GM23338 (cell line): ENCODE results near the gene VCPKMT. TPM values are rescaled to one million over a fixed set of nuclear protein-coding genes. Genes with fewer than 3 reads are reported as not detected.

Experiments
- ATAC-seq: fragments of 200-7000 bp; cut with Tn5 transposase; 3 replicates; pipeline ENCODE4 v1.9.1; 2020
- DNase-seq: peaks from one replicate; pipeline ENCODE4 v3.0.0-alpha.2; 2015; ENCODE audit warnings: low spot score
- H2AFZ ChIP-seq: fragments of 200-600 bp; sonication (generic); 2 replicates; pipeline ENCODE4 v1.8.0; 2016; ENCODE audit warnings: antibody characterized with exemption, mild to moderate bottlenecking, moderate library complexity
- H3F3A ChIP-seq: fragments of 200-600 bp; sonication (generic); replicated peaks from 2 replicates; pipeline ENCODE4 v1.8.0; 2017; ENCODE audit warnings: antibody characterized with exemption, mixed run types, low read depth
- H3K27ac ChIP-seq: fragments of 200-600 bp; sonication (generic); 2 replicates; pipeline ENCODE4 v1.6.1; 2016; ENCODE audit warnings: low read depth
- H3K27me3 ChIP-seq: fragments of 200-600 bp; sonication (generic); 2 replicates; pipeline ENCODE4 v1.8.0; 2016; ENCODE audit warnings: mild to moderate bottlenecking, mixed run types, moderate library complexity; ENCODE audit not compliant: insufficient read depth
- H3K36me3 ChIP-seq: fragments of 200-600 bp; sonication (generic); 2 replicates; pipeline ENCODE4 v1.8.0; 2016; ENCODE audit warnings: mild to moderate bottlenecking; ENCODE audit not compliant: insufficient read depth
- H3K4me1 ChIP-seq: fragments of 200-600 bp; sonication (generic); 2 replicates; pipeline ENCODE4 v1.8.0; 2016; ENCODE audit warnings: mild to moderate bottlenecking, moderate library complexity; ENCODE audit not compliant: insufficient read depth
- H3K4me2 ChIP-seq: fragments of 200-600 bp; sonication (generic); 2 replicates; pipeline ENCODE4 v1.7.1; 2017; ENCODE audit warnings: mixed run types
- H3K4me3 ChIP-seq: fragments of 200-600 bp; sonication (generic); 2 replicates; pipeline ENCODE4 v1.6.1; 2016; ENCODE audit warnings: mixed run types
- H3K79me2 ChIP-seq: fragments of 200-600 bp; sonication (generic); replicated peaks from 2 replicates; pipeline ENCODE4 v1.8.0; 2017; ENCODE audit warnings: mild to moderate bottlenecking; ENCODE audit not compliant: insufficient read depth
- H3K9me2 ChIP-seq: fragments of 200-600 bp; sonication (generic); 2 replicates; pipeline ENCODE4 v1.8.0; 2017; ENCODE audit not compliant: insufficient read depth
- H4K20me1 ChIP-seq: fragments of 200-600 bp; sonication (generic); replicated peaks from 2 replicates; pipeline ENCODE4 v1.8.0; 2017; ENCODE audit warnings: mild to moderate bottlenecking; ENCODE audit not compliant: insufficient read depth
- H3K27ac Mint-ChIP-seq: 2 replicates; pipeline ENCODE4 v1.8.0; 2020; ENCODE audit warnings: inconsistent platforms, mild to moderate bottlenecking, moderate library complexity, mixed read lengths
- H3K27me3 Mint-ChIP-seq: 3 replicates; pipeline ENCODE4 v1.8.0; 2022; ENCODE audit warnings: low read depth, mild to moderate bottlenecking, moderate library complexity, mixed read lengths, inconsistent platforms; ENCODE audit not compliant: insufficient read depth, poor library complexity
- H3K36me3 Mint-ChIP-seq: 3 replicates; pipeline ENCODE4 v1.8.0; 2021; ENCODE audit warnings: low read depth, mild to moderate bottlenecking, inconsistent platforms, moderate library complexity, mixed read lengths
- H3K4me1 Mint-ChIP-seq: 3 replicates; pipeline ENCODE4 v1.8.0; 2020; ENCODE audit warnings: mild to moderate bottlenecking, inconsistent platforms, mixed read lengths
- H3K4me3 Mint-ChIP-seq: 3 replicates; pipeline ENCODE4 v1.8.0; 2021; ENCODE audit warnings: moderate library complexity, mild to moderate bottlenecking, inconsistent platforms, mixed read lengths
- H3K9me3 Mint-ChIP-seq: 3 replicates; pipeline ENCODE4 v1.8.0; 2020; ENCODE audit warnings: moderate library complexity, mild to moderate bottlenecking, inconsistent platforms, mixed read lengths
- CREB1 ChIP-seq: fragments of 250-450 bp; sonication (Bioruptor Pico); IDR thresholded peaks from 2 replicates; pipeline ENCODE4 v1.5.0; 2020; ENCODE audit warnings: low read depth, mild to moderate bottlenecking, moderate library complexity
- EZH2 ChIP-seq: fragments of 200-600 bp; sonication (generic); IDR thresholded peaks from one replicate; pipeline ENCODE4 v1.8.0; 2017; ENCODE audit warnings: antibody characterized with exemption, mild to moderate bottlenecking, low read depth; ENCODE audit not compliant: unreplicated experiment
- EZH2phosphoT487 ChIP-seq: fragments of 200-600 bp; sonication (generic); IDR thresholded peaks from one replicate; pipeline ENCODE4 v1.8.1; 2018; ENCODE audit warnings: antibody characterized with exemption; ENCODE audit not compliant: unreplicated experiment
- JUNB ChIP-seq: IDR thresholded peaks from one replicate; pipeline ENCODE4 v1.6.1; 2016; ENCODE audit warnings: antibody characterized with exemption; ENCODE audit not compliant: unreplicated experiment
- NANOG ChIP-seq: IDR thresholded peaks from 2 replicates; pipeline ENCODE4 v1.6.1; 2016; ENCODE audit warnings: antibody characterized with exemption, borderline replicate concordance
- STAT1 ChIP-seq: IDR thresholded peaks from one replicate; pipeline ENCODE4 v1.6.1; 2016; ENCODE audit warnings: antibody characterized with exemption; ENCODE audit not compliant: unreplicated experiment
- ZNF114 ChIP-seq: fragments of 250-450 bp; sonication (Bioruptor Pico); IDR thresholded peaks from 2 replicates; pipeline ENCODE4 v1.5.0; 2020; ENCODE audit warnings: mild to moderate bottlenecking, moderate library complexity
- ZNF331 ChIP-seq: fragments of 250-450 bp; sonication (Bioruptor Pico); IDR thresholded peaks from 2 replicates; pipeline ENCODE4 v1.5.0; 2020; ENCODE audit warnings: low read depth, mild to moderate bottlenecking, moderate library complexity
- polyA plus RNA-seq: library from polyadenylated mRNA; unstranded; fragments of >200 nt; fragmentation: Nextera tagmentation; extraction: Ambion mirVana; gene quantifications from 2 replicates; pipeline ENCODE4 v1.2.1, GENCODE V29; 2016
- total RNA-seq: library from RNA; depleted of rRNA; stranded (reverse); fragments of >200 nt; shearing (Covaris generic); gene quantifications from 2 replicates; pipeline ENCODE4 v1.2.3, GENCODE V29; 2014
- TF ChIP-seq, protein P1 (sequence below): IDR thresholded peaks from one replicate; pipeline ENCODE4 v1.6.1; 2018; ENCODE audit warnings: antibody characterized with exemption; ENCODE audit not compliant: unreplicated experiment
- TF ChIP-seq, protein P2 (sequence below), 2 experiments: fragments of 200-600 bp in 1 of 2; sonication (generic) in 1 of 2; conservative IDR thresholded peaks; 2 replicates each; pipeline versions ENCODE4 v1.5.1 to v1.6.1; 2016 to 2017; ENCODE audit warnings: antibody characterized with exemption in 2 of 2, low read depth in 2 of 2, mild to moderate bottlenecking in 2 of 2, moderate library complexity in 1 of 2
- TF ChIP-seq, protein P3 (sequence below): IDR thresholded peaks from 2 replicates; pipeline ENCODE4 v1.6.1; 2016; ENCODE audit warnings: antibody characterized with exemption

The VCPKMT gene
- total and polyA plus RNA-seq, 2 experiments from 2014 or later: 12.3 to 15.8 TPM

DNA sequence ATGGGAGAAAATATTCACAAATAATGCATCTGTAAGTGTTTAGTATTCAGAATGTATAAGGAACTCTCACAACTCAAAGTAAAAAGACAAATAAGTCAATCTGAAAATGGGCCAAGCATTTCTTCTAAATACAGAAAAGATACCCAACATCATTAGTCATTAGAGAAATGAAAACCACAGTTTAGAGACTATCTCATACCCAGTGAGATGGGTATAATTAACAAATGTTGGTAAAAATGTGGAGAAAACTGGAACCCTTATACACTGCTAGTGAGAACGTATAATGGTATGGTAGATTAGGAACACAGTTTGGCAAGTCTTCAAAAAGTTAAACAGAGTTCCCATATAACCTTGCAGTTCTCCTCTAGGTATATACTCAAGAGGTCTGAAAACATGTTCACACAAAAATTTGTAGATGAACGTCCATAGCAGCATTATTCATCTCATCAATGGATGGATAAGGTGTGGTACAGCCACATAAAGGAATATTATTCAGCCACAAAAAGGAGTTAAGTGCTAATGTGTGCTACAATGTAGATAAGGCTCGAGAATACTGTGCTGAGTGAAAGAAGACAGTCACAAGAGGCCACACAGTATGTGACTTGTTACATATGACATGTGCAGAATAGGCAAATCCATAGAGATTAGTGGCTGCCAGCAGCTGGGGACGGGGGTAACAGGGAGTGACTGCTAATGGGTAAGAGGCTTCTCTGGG lies 5.9 kb downstream of the VCPKMT start:
- Histone ChIP-seq H3K27ac (no peak overlapping the region), H3K9me2 (no peaks in the 10 kb centered on the region), H3K36me3 (peaks cover 55% of the 10 kb centered on the region), H4K20me1 (no peaks in the 10 kb centered on the region), H3K4me1 (peaks cover 18% of the 10 kb centered on the region), H3F3A (0 out of 2 replicates have a peak, but pooled peaks cover 3% of the 10 kb centered on the region), H3K27me3 (no peaks in the 10 kb centered on the region), H3K4me3 (no peak overlapping the region), H2AFZ (no peak overlapping the region), H3K4me2 (no peak overlapping the region), H3K79me2 (peaks cover 35% of the 10 kb centered on the region)
- DNase-seq (no peak), ATAC-seq (no peak)
- H3K4me3 Mint-ChIP-seq: no peak overlapping the region
- H3K27ac Mint-ChIP-seq: no peak overlapping the region
- peaks cover 75% of the 10 kb centered on the region for H3K36me3 Mint-ChIP-seq
- H3K9me3 Mint-ChIP-seq: no peaks in the 10 kb centered on the region
- H3K27me3 Mint-ChIP-seq: peaks cover 2% of the 10 kb centered on the region
- H3K4me1 Mint-ChIP-seq: peaks cover 14% of the 10 kb centered on the region; the same call in 2 of the 3 replicates
- no peak for TF ChIP-seq EZH2phosphoT487
- no peak for TF ChIP-seq CREB1 (CRISPR knock-in tag)
- TF ChIP-seq, protein P1, sequence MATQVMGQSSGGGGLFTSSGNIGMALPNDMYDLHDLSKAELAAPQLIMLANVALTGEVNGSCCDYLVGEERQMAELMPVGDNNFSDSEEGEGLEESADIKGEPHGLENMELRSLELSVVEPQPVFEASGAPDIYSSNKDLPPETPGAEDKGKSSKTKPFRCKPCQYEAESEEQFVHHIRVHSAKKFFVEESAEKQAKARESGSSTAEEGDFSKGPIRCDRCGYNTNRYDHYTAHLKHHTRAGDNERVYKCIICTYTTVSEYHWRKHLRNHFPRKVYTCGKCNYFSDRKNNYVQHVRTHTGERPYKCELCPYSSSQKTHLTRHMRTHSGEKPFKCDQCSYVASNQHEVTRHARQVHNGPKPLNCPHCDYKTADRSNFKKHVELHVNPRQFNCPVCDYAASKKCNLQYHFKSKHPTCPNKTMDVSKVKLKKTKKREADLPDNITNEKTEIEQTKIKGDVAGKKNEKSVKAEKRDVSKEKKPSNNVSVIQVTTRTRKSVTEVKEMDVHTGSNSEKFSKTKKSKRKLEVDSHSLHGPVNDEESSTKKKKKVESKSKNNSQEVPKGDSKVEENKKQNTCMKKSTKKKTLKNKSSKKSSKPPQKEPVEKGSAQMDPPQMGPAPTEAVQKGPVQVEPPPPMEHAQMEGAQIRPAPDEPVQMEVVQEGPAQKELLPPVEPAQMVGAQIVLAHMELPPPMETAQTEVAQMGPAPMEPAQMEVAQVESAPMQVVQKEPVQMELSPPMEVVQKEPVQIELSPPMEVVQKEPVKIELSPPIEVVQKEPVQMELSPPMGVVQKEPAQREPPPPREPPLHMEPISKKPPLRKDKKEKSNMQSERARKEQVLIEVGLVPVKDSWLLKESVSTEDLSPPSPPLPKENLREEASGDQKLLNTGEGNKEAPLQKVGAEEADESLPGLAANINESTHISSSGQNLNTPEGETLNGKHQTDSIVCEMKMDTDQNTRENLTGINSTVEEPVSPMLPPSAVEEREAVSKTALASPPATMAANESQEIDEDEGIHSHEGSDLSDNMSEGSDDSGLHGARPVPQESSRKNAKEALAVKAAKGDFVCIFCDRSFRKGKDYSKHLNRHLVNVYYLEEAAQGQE: no peak
- TF ChIP-seq, protein P2, sequence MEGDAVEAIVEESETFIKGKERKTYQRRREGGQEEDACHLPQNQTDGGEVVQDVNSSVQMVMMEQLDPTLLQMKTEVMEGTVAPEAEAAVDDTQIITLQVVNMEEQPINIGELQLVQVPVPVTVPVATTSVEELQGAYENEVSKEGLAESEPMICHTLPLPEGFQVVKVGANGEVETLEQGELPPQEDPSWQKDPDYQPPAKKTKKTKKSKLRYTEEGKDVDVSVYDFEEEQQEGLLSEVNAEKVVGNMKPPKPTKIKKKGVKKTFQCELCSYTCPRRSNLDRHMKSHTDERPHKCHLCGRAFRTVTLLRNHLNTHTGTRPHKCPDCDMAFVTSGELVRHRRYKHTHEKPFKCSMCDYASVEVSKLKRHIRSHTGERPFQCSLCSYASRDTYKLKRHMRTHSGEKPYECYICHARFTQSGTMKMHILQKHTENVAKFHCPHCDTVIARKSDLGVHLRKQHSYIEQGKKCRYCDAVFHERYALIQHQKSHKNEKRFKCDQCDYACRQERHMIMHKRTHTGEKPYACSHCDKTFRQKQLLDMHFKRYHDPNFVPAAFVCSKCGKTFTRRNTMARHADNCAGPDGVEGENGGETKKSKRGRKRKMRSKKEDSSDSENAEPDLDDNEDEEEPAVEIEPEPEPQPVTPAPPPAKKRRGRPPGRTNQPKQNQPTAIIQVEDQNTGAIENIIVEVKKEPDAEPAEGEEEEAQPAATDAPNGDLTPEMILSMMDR (conservative IDR thresholded peaks at IDR 0.05; ENCODE audit: low read depth in 2 of 2): no peak
- no peak for TF ChIP-seq STAT1
- TF ChIP-seq ZNF331 (CRISPR knock-in tag): no peak
- no peak for TF ChIP-seq JUNB
- TF ChIP-seq ZNF114: no peak
- TF ChIP-seq, protein P3, sequence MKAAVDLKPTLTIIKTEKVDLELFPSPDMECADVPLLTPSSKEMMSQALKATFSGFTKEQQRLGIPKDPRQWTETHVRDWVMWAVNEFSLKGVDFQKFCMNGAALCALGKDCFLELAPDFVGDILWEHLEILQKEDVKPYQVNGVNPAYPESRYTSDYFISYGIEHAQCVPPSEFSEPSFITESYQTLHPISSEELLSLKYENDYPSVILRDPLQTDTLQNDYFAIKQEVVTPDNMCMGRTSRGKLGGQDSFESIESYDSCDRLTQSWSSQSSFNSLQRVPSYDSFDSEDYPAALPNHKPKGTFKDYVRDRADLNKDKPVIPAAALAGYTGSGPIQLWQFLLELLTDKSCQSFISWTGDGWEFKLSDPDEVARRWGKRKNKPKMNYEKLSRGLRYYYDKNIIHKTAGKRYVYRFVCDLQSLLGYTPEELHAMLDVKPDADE: no peak
- no peak for TF ChIP-seq EZH2
- no peak for TF ChIP-seq NANOG
